ENCODE results near the gene SALL3.
"Not testable (repeated sequence)": the region's sequence is repeated elsewhere in the genome, so short reads cannot be mapped to it uniquely, and the experiment has no call there.

The SALL3 gene

DNA sequence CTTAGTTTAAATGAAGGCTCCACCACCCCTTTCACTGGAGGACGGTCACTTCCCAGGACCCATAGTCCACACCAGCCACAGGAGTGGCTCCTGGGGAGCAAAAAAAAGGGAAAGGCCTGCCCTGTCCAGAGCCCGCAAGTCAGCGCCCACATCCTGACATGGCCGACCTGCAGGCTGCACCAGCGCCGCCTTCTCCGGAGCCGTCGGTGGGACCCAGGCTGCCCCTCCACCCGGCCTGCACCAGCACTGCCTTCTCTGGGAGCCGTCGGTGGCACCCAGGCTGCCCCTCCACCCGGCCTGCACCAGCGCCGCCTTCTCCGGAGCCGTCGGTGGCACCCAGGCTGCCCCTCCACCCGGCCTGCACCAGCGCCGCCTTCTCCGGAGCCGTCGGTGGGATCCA is 14.9 kb upstream of the SALL3 start:
- 93 to 96% methylated on average over 17 to 22 of the region's 24 CpGs for WGBS, 2 experiments (ENCODE audit: insufficient coverage in 2 of 2)
- H3K27ac ChIP-seq (ENCODE audit: low read depth, low read length, severe bottlenecking); H3K4me3 ChIP-seq (ENCODE audit: extremely low read depth, insufficient read depth, low read length, poor library complexity, severe bottlenecking); H3K4me1 ChIP-seq (ENCODE audit: control insufficient read depth, insufficient read depth, low read length, poor library complexity, severe bottlenecking); H3K36me3 ChIP-seq (ENCODE audit: control insufficient read depth, insufficient read depth, low read length); H3K9me3 ChIP-seq (ENCODE audit: control insufficient read depth, low read length): not testable (repeated sequence)

GRCh38 chr18:78965260-78965659 is 14.4 kb upstream of the SALL3 start:
- WGBS, 2 experiments (ENCODE audit: insufficient coverage in 2 of 2), result 85 to 86% methylated on average over 21 to 22 of the region's 23 CpGs
- Histone ChIP-seq H3K36me3 (ENCODE audit: control insufficient read depth, insufficient read depth, low read length) (no peaks in the 10 kb centered on the region), H3K27ac (ENCODE audit: low read depth, low read length, severe bottlenecking) (no peak overlapping the region), H3K9me3 (ENCODE audit: control insufficient read depth, low read length) (no peaks in the 10 kb centered on the region), H3K4me3 (ENCODE audit: extremely low read depth, insufficient read depth, low read length, poor library complexity, severe bottlenecking) (no peak overlapping the region), H3K4me1 (ENCODE audit: control insufficient read depth, insufficient read depth, low read length, poor library complexity, severe bottlenecking) (no peaks in the 10 kb centered on the region)

GRCh38 chr18:78965917-78966792 is 13.5 kb upstream of the SALL3 start:
- Histone ChIP-seq H3K4me3 (ENCODE audit: extremely low read depth, insufficient read depth, low read length, poor library complexity, severe bottlenecking) (no peak overlapping the region), H3K27ac (ENCODE audit: low read depth, low read length, severe bottlenecking) (no peak overlapping the region), H3K36me3 (ENCODE audit: control insufficient read depth, insufficient read depth, low read length) (no peaks in the 10 kb centered on the region), H3K9me3 (ENCODE audit: control insufficient read depth, low read length) (no peaks in the 10 kb centered on the region), H3K4me1 (ENCODE audit: control insufficient read depth, insufficient read depth, low read length, poor library complexity, severe bottlenecking) (no peaks in the 10 kb centered on the region)
- 90 to 92% methylated on average over 11 to 12 of the region's 18 CpGs for WGBS, 2 experiments (ENCODE audit: insufficient coverage in 2 of 2)

DNA sequence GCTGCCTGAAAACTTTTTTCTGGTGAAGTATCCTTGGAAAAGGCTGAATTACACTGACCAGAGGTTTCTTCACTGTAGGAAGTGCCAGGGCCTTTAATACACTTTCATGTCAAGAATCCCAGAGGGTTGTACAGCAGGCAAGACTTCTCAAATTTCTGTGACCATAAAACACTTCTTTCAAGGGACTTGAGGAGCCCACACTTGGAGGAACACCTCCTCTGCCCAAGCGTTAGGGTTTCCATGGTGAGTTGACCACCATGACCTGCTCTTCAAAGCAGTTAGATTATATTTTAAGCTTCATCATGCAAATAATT is 12.9 kb upstream of the SALL3 start:
- H3K4me3 ChIP-seq (ENCODE audit: extremely low read depth, insufficient read depth, low read length, poor library complexity, severe bottlenecking), result no peak overlapping the region
- no peaks in the 10 kb centered on the region for H3K36me3 ChIP-seq (ENCODE audit: control insufficient read depth, insufficient read depth, low read length)
- no peak overlapping the region for H3K27ac ChIP-seq (ENCODE audit: low read depth, low read length, severe bottlenecking)
- no peaks in the 10 kb centered on the region for H3K9me3 ChIP-seq (ENCODE audit: control insufficient read depth, low read length)
- WGBS, 2 experiments (ENCODE audit: insufficient coverage in 2 of 2), result 100% methylated on average over 1 of the region's 1 CpG; no CpG with 5 or more reads in 1 of the 2 experiments
- H3K4me1 ChIP-seq (ENCODE audit: control insufficient read depth, insufficient read depth, low read length, poor library complexity, severe bottlenecking), result no peaks in the 10 kb centered on the region

- H3K27ac ChIP-seq (ENCODE audit: low read depth, low read length, severe bottlenecking), result no peak overlapping the region
- H3K4me1 ChIP-seq (ENCODE audit: control insufficient read depth, insufficient read depth, low read length, poor library complexity, severe bottlenecking), result no peaks in the 10 kb centered on the region
- 71 to 96% methylated on average over 4 of the region's 6 CpGs for WGBS, 2 experiments (ENCODE audit: insufficient coverage in 2 of 2)
- no peak overlapping the region for H3K4me3 ChIP-seq (ENCODE audit: extremely low read depth, insufficient read depth, low read length, poor library complexity, severe bottlenecking)
- no peaks in the 10 kb centered on the region for H3K9me3 ChIP-seq (ENCODE audit: control insufficient read depth, low read length)
- H3K36me3 ChIP-seq (ENCODE audit: control insufficient read depth, insufficient read depth, low read length), result no peaks in the 10 kb centered on the region
Measured at GRCh38 chr18:78967692-78968091, 11.9 kb upstream of the SALL3 start.

DNA sequence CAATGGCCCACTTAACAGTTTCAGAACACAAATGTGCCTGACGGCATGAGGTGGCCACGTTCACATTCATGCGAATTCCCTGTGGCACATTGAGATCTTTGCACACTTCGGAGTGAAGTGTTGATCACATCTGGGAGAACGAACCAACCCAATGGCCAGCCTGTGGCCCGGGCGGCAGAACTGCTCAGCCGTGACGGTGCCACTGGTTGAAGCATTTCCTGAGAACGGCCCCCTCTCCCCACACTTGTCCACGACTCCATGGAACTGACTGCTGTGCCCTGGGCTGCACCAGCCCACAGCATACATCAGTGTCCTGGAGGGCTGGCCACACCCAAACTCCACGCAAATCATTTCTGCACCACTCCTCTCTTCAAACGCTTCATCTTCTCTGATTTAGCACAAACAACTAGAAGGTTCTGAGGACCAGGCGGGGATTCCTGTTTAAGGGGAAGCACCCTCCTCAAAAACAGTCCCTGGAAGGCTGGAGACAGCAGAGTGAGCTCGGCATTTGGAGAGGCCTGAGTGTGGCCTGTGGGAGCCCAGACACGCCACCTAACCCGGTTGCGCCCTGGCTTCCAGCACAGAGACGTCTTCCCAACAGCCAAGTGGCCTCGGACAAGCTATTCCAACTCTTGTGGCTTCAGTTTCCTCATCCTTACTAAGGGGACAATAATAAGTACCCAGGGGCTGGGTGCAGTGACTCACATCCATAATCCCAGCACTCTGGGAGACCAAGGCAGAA is 9.9 kb upstream of the SALL3 start:
- Histone ChIP-seq H3K4me1 (ENCODE audit: control insufficient read depth, insufficient read depth, low read length, poor library complexity, severe bottlenecking) (no peaks in the 10 kb centered on the region), H3K9me3 (ENCODE audit: control insufficient read depth, low read length) (no peaks in the 10 kb centered on the region), H3K27ac (ENCODE audit: low read depth, low read length, severe bottlenecking) (no peak overlapping the region), H3K4me3 (ENCODE audit: extremely low read depth, insufficient read depth, low read length, poor library complexity, severe bottlenecking) (no peak overlapping the region), H3K36me3 (ENCODE audit: control insufficient read depth, insufficient read depth, low read length) (no peaks in the 10 kb centered on the region)
- WGBS, 2 experiments (ENCODE audit: insufficient coverage in 2 of 2), result 93 to 94% methylated on average over 14 to 20 of the region's 20 CpGs

DNA sequence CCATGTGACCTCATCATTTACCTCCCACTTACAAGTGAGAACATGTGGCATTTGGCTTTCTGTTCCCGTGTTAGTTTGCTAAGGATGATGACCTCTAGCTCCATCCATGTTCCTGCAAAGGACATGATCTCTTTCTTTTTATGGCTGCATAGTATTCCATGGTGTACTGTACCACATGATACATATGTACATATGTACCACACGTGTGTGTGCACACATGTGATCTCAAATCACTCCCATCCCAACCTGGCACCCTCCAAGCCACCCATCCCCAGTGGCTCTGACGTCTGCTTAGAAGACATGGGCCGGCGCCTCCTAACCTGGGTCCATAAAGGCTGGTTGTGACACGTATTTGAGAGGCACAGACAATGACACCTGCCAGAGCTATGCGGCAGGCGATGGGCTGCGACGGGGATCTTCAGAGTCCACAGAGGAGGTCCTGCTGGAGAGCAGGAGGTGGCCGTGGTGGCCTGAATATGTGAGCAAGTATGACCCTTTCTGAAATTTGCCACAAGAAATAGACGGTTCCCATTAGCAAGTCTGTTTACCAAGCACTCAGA is 8.8 kb upstream of the SALL3 start:
- H3K4me3 ChIP-seq (ENCODE audit: extremely low read depth, insufficient read depth, low read length, poor library complexity, severe bottlenecking), result no peak overlapping the region
- H3K4me1 ChIP-seq (ENCODE audit: control insufficient read depth, insufficient read depth, low read length, poor library complexity, severe bottlenecking), result no peaks in the 10 kb centered on the region
- H3K36me3 ChIP-seq (ENCODE audit: control insufficient read depth, insufficient read depth, low read length), result no peaks in the 10 kb centered on the region
- no peaks in the 10 kb centered on the region for H3K9me3 ChIP-seq (ENCODE audit: control insufficient read depth, low read length)
- WGBS, 2 experiments (ENCODE audit: insufficient coverage in 2 of 2), result 92 to 96% methylated on average over 8 to 9 of the region's 12 CpGs
- H3K27ac ChIP-seq (ENCODE audit: low read depth, low read length, severe bottlenecking), result no peak overlapping the region

DNA sequence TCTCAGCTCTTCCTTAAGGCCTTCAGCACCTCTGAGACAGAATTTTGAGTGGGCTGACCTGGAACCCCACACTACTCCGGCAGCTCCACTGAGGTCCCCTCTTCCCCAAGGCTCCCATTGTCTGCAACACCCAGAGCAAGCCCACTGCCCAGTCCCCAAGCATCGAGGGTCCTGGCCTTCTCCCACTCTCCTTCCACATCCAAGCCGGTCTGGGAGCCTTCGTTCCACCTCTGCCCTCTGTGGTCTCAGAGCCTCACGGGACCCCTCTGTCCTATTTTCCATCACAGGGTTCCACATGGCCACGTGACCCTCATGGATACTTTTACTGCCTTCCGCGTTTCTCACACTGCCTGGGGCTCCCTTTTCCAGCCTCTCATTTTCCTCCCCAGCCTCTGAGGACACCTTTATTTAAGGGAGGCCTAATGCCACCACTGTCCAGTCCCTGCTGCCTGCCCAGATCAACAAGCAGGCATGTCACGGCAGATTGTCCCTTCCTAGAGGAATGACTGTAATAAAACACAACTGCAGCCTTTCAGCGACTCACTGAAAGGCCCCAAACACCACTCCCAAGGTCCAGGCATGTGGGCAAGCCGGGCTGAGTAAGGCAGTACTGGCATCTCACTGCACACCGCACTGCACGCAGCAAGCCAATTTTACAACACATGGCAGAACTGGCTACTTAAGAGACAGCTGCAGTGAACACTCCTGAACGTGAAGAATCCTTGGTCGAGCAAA is 7.9 kb upstream of the SALL3 start:
- H3K27ac ChIP-seq (ENCODE audit: low read depth, low read length, severe bottlenecking), result no peak overlapping the region
- peaks cover under 1% of the 10 kb centered on the region for H3K4me1 ChIP-seq (ENCODE audit: control insufficient read depth, insufficient read depth, low read length, poor library complexity, severe bottlenecking)
- no peaks in the 10 kb centered on the region for H3K36me3 ChIP-seq (ENCODE audit: control insufficient read depth, insufficient read depth, low read length)
- H3K4me3 ChIP-seq (ENCODE audit: extremely low read depth, insufficient read depth, low read length, poor library complexity, severe bottlenecking), result no peak overlapping the region
- no peaks in the 10 kb centered on the region for H3K9me3 ChIP-seq (ENCODE audit: control insufficient read depth, low read length)
- 90% methylated on average over 15 of the region's 15 CpGs for WGBS, 2 experiments (ENCODE audit: insufficient coverage in 2 of 2)

GRCh38 chr18:78972385-78972918 is 7.2 kb upstream of the SALL3 start:
- Histone ChIP-seq H3K27ac (ENCODE audit: low read depth, low read length, severe bottlenecking) (no peak overlapping the region), H3K36me3 (ENCODE audit: control insufficient read depth, insufficient read depth, low read length) (no peaks in the 10 kb centered on the region), H3K4me3 (ENCODE audit: extremely low read depth, insufficient read depth, low read length, poor library complexity, severe bottlenecking) (no peak overlapping the region), H3K4me1 (ENCODE audit: control insufficient read depth, insufficient read depth, low read length, poor library complexity, severe bottlenecking) (peaks cover 5% of the 10 kb centered on the region), H3K9me3 (ENCODE audit: control insufficient read depth, low read length) (no peaks in the 10 kb centered on the region)
- WGBS, 2 experiments (ENCODE audit: insufficient coverage in 2 of 2), result 64 to 65% methylated on average over 12 to 16 of the region's 16 CpGs

DNA sequence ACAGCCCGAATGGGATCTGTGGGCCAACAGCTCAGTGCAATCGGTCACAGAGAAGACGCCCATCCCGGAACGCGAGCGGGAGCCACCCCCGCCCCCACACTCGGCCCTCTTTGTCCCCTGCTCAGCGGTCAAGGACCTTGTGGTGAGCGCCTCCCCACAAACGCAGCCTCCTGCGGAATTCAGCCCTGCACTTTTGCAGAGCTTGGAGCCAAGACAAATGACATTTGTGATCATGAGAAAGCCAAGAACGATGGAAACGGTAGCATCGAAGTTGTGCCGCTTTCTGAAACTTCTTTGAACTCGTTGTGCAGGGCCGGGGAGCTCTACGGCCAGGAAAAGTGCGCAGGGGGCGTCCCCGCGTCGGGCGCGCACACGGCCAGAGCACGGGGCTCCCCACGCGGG is 6.7 kb upstream of the SALL3 start:
- Histone ChIP-seq H3K9me3 (ENCODE audit: control insufficient read depth, low read length) (no peaks in the 10 kb centered on the region), H3K27ac (ENCODE audit: low read depth, low read length, severe bottlenecking) (no peak overlapping the region), H3K4me1 (ENCODE audit: control insufficient read depth, insufficient read depth, low read length, poor library complexity, severe bottlenecking) (peaks cover 5% of the 10 kb centered on the region), H3K4me3 (ENCODE audit: extremely low read depth, insufficient read depth, low read length, poor library complexity, severe bottlenecking) (no peak overlapping the region), H3K36me3 (ENCODE audit: control insufficient read depth, insufficient read depth, low read length) (no peaks in the 10 kb centered on the region)
- WGBS, 2 experiments (ENCODE audit: insufficient coverage in 2 of 2), result 7 to 8% methylated on average over 31 of the region's 31 CpGs
